ENCODE results near the gene LRRC27.

LRRC27 gene

GRCh38 chr10:132361581-132362101 lies 29.6 kb downstream of the LRRC27 start:
- Histone ChIP-seq H3K9ac (ENCODE audit: low read length) (no peak overlapping the region), H3K4me2 (ENCODE audit: low read depth, low read length, poor library complexity, severe bottlenecking) (no peak overlapping the region), H3K27me3 (ENCODE audit: low read length) (no peaks in the 10 kb centered on the region), H4K20me1 (ENCODE audit: low read depth, low read length) (no peaks in the 10 kb centered on the region; the same call in 1 of the 2 replicates), H3K27ac (ENCODE audit: low read depth, low read length) (no peak overlapping the region), H3K79me2 (ENCODE audit: insufficient read depth, low read length) (no peaks in the 10 kb centered on the region), H2AFZ (ENCODE audit: low read depth, low read length, severe bottlenecking) (no peak overlapping the region), H3K36me3 (ENCODE audit: low read length) (no peaks in the 10 kb centered on the region), H3K4me3 (ENCODE audit: insufficient read depth, low read length, poor library complexity, severe bottlenecking) (no peak overlapping the region), H3K9me2 (replicated peaks; ENCODE audit: insufficient read depth, low read length) (no peaks in the 10 kb centered on the region), H3F3A (ENCODE audit: insufficient read depth) (no peaks in the 10 kb centered on the region), H3K9me3 (ENCODE audit: insufficient read depth, low read length) (no peaks in the 10 kb centered on the region)
- TF ChIP-seq EZH2phosphoT487 (conservative IDR thresholded peaks at IDR 0.05; ENCODE audit: low read length): no peak
- TF ChIP-seq CTCF (IDR thresholded peaks at IDR 0.05; ENCODE audit: insufficient read depth, low read length, poor library complexity, severe bottlenecking): no peak

- Histone ChIP-seq H4K20me1 (ENCODE audit: low read depth, low read length) (no peaks in the 10 kb centered on the region; the same call in 1 of the 2 replicates), H3K27me3 (ENCODE audit: low read length) (no peaks in the 10 kb centered on the region), H3K27ac (ENCODE audit: low read depth, low read length) (no peak overlapping the region), H3K36me3 (ENCODE audit: low read length) (no peaks in the 10 kb centered on the region), H2AFZ (ENCODE audit: low read depth, low read length, severe bottlenecking) (no peak overlapping the region), H3K4me3 (ENCODE audit: insufficient read depth, low read length, poor library complexity, severe bottlenecking) (no peak overlapping the region), H3K9me2 (replicated peaks; ENCODE audit: insufficient read depth, low read length) (no peaks in the 10 kb centered on the region), H3K9me3 (ENCODE audit: insufficient read depth, low read length) (no peaks in the 10 kb centered on the region), H3F3A (ENCODE audit: insufficient read depth) (no peaks in the 10 kb centered on the region), H3K79me2 (ENCODE audit: insufficient read depth, low read length) (no peaks in the 10 kb centered on the region), H3K4me2 (ENCODE audit: low read depth, low read length, poor library complexity, severe bottlenecking) (no peak overlapping the region), H3K9ac (ENCODE audit: low read length) (no peak overlapping the region)
- TF ChIP-seq CTCF (IDR thresholded peaks at IDR 0.05; ENCODE audit: insufficient read depth, low read length, poor library complexity, severe bottlenecking): no peak
- TF ChIP-seq EZH2phosphoT487 (conservative IDR thresholded peaks at IDR 0.05; ENCODE audit: low read length): no peak
Measured at GRCh38 chr10:132362151-132362611, 30.2 kb downstream of the LRRC27 start.

- Histone ChIP-seq H4K20me1 (ENCODE audit: low read depth, low read length) (no peaks in the 10 kb centered on the region; the same call in 1 of the 2 replicates), H3K4me3 (ENCODE audit: insufficient read depth, low read length, poor library complexity, severe bottlenecking) (no peak overlapping the region), H3K79me2 (ENCODE audit: insufficient read depth, low read length) (no peaks in the 10 kb centered on the region), H3K9ac (ENCODE audit: low read length) (no peak overlapping the region), H3F3A (ENCODE audit: insufficient read depth) (no peaks in the 10 kb centered on the region), H3K27ac (ENCODE audit: low read depth, low read length) (no peak overlapping the region), H3K4me2 (ENCODE audit: low read depth, low read length, poor library complexity, severe bottlenecking) (no peak overlapping the region), H3K36me3 (ENCODE audit: low read length) (no peaks in the 10 kb centered on the region), H3K27me3 (ENCODE audit: low read length) (no peaks in the 10 kb centered on the region), H2AFZ (ENCODE audit: low read depth, low read length, severe bottlenecking) (no peak overlapping the region), H3K9me3 (ENCODE audit: insufficient read depth, low read length) (no peaks in the 10 kb centered on the region), H3K9me2 (replicated peaks; ENCODE audit: insufficient read depth, low read length) (no peaks in the 10 kb centered on the region)
- no peak for TF ChIP-seq CTCF (IDR thresholded peaks at IDR 0.05; ENCODE audit: insufficient read depth, low read length, poor library complexity, severe bottlenecking)
- TF ChIP-seq EZH2phosphoT487 (conservative IDR thresholded peaks at IDR 0.05; ENCODE audit: low read length): no peak
Measured at GRCh38 chr10:132363376-132363775, 31.4 kb downstream of the LRRC27 start.

Measured in SU-DHL-6 (cell line).